PC-3 (cell line): ENCODE measurements around the gene SECISBP2L.

ENCODE experiments used
- EZH2phosphoT487 ChIP-seq: fragments of 300-600 bp; sonication (generic); IDR thresholded peaks from 2 replicates; pipeline ENCODE4 v1.6.1; 2018; ENCODE audit warnings: mild to moderate bottlenecking, antibody characterized with exemption, low read length, borderline replicate concordance
- TF ChIP-seq, protein P1 (sequence below): fragments of 300-600 bp; sonication (generic); conservative IDR thresholded peaks from 2 replicates; pipeline ENCODE4 v1.5.1; 2017; ENCODE audit warnings: antibody characterized with exemption, low read depth, mild to moderate bottlenecking, low read length

GRCh38 chr15:48983300-48983699 lies 62.9 kb downstream of the SECISBP2L start:
- TF ChIP-seq, protein P1, sequence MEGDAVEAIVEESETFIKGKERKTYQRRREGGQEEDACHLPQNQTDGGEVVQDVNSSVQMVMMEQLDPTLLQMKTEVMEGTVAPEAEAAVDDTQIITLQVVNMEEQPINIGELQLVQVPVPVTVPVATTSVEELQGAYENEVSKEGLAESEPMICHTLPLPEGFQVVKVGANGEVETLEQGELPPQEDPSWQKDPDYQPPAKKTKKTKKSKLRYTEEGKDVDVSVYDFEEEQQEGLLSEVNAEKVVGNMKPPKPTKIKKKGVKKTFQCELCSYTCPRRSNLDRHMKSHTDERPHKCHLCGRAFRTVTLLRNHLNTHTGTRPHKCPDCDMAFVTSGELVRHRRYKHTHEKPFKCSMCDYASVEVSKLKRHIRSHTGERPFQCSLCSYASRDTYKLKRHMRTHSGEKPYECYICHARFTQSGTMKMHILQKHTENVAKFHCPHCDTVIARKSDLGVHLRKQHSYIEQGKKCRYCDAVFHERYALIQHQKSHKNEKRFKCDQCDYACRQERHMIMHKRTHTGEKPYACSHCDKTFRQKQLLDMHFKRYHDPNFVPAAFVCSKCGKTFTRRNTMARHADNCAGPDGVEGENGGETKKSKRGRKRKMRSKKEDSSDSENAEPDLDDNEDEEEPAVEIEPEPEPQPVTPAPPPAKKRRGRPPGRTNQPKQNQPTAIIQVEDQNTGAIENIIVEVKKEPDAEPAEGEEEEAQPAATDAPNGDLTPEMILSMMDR, result no peak
- TF ChIP-seq EZH2phosphoT487, result no peak
